Muscle of leg (tissue), 11 donors: ENCODE measurements around the gene UVRAG. TPM values are rescaled to one million over a fixed set of nuclear protein-coding genes. Genes with fewer than 3 reads are reported as not detected.

Experiments
- DNase-seq: peaks from one replicate; pipeline ENCODE4 v3.0.0; 2013
- H3K27ac ChIP-seq: one replicate; pipeline ENCODE4 v1.5.1; 2013; ENCODE audit warnings: mild to moderate bottlenecking, low read length, control low read depth
- H3K27me3 ChIP-seq: one replicate; pipeline ENCODE4 v1.6.1; 2013; ENCODE audit warnings: low read length; ENCODE audit not compliant: control insufficient read depth, insufficient read depth
- H3K36me3 ChIP-seq: one replicate; pipeline ENCODE4 v1.6.1; 2013; ENCODE audit warnings: low read length; ENCODE audit not compliant: control insufficient read depth, insufficient read depth
- H3K4me1 ChIP-seq: one replicate; pipeline ENCODE4 v1.6.1; 2013; ENCODE audit warnings: low read length; ENCODE audit not compliant: control insufficient read depth, insufficient read depth
- H3K4me3 ChIP-seq: one replicate; pipeline ENCODE4 v1.5.1; 2013; ENCODE audit warnings: low read length, control low read depth
- H3K9me3 ChIP-seq: replicated peaks from 2 replicates; pipeline ENCODE4 v1.6.1; 2013; ENCODE audit warnings: low read depth, low read length; ENCODE audit not compliant: control insufficient read depth
- WGBS: methylation state at CpG from one replicate; pipeline ENCODE4 v1.1.5; 2013; ENCODE audit warnings: missing lambda C conversion rate; ENCODE audit not compliant: insufficient coverage; 5-methylcytosine and 5-hydroxymethylcytosine counted together
- polyA plus RNA-seq, 8 donors: library from polyadenylated mRNA; unstranded; fragments of 120-200 nt; gene quantifications; one replicate each; pipeline versions ENCODE4 v1.2.1 to v1.2.3, GENCODE V29; 2013; ENCODE audit warnings: inconsistent platforms in 1 of 8, low replicate concordance in 1 of 8; ENCODE audit not compliant: insufficient read length in 8 of 8, insufficient read depth in 1 of 8
- total RNA-seq: library from RNA; stranded (reverse); fragments of 120-200 nt; gene quantifications from one replicate; pipeline ENCODE4 v1.2.4, GENCODE V29; 2013

UVRAG gene
- total and polyA plus RNA-seq, 9 donors: 8.1 to 10.2 (median 9.1) TPM

GRCh38 chr11:75944515-75944914 is 129.5 kb downstream of the UVRAG start:
- Histone ChIP-seq H3K4me3 (no peak overlapping the region), H3K36me3 (no peaks in the 10 kb centered on the region), H3K27ac (no peak overlapping the region), H3K9me3 (no peaks in the 10 kb centered on the region), H3K27me3 (no peaks in the 10 kb centered on the region), H3K4me1 (peaks cover 9% of the 10 kb centered on the region)
- no CpG with 5 or more reads among the region's 3 CpGs for WGBS
- no peak for DNase-seq

GRCh38 chr11:75945446-75945845 is 130.4 kb downstream of the UVRAG start:
- H3K4me3 ChIP-seq: no peak overlapping the region
- H3K36me3 ChIP-seq: no peaks in the 10 kb centered on the region
- H3K4me1 ChIP-seq: peaks cover 9% of the 10 kb centered on the region
- H3K27ac ChIP-seq: no peak overlapping the region
- no peaks in the 10 kb centered on the region for H3K27me3 ChIP-seq
- H3K9me3 ChIP-seq: no peaks in the 10 kb centered on the region
- no peak for DNase-seq
- 80% methylated on average over 1 of the region's 1 CpG for WGBS

- peaks cover 9% of the 10 kb centered on the region for H3K4me1 ChIP-seq
- no peaks in the 10 kb centered on the region for H3K9me3 ChIP-seq
- no peaks in the 10 kb centered on the region for H3K27me3 ChIP-seq
- no peak for DNase-seq
- no peak overlapping the region for H3K4me3 ChIP-seq
- WGBS: no CpG with 5 or more reads among the region's 2 CpGs
- H3K27ac ChIP-seq: no peak overlapping the region
- no peaks in the 10 kb centered on the region for H3K36me3 ChIP-seq
Measured at GRCh38 chr11:75945947-75946346, 130.9 kb downstream of the UVRAG start.

GRCh38 chr11:75946531-75947530 is 131.8 kb downstream of the UVRAG start:
- no peaks in the 10 kb centered on the region for H3K27me3 ChIP-seq
- no peaks in the 10 kb centered on the region for H3K36me3 ChIP-seq
- peak overlapping the region; percentile 8 for H3K27ac ChIP-seq
- no peak overlapping the region for H3K4me3 ChIP-seq
- no peaks in the 10 kb centered on the region for H3K9me3 ChIP-seq
- 100% methylated on average over 1 of the region's 8 CpGs for WGBS
- H3K4me1 ChIP-seq: peaks cover 9% of the 10 kb centered on the region
- DNase-seq: peak; percentile 91

GRCh38 chr11:75949023-75949672 is 134.1 kb downstream of the UVRAG start:
- 45% methylated on average over 4 of the region's 6 CpGs for WGBS
- peak overlapping the region; percentile 65 for H3K27ac ChIP-seq
- H3K27me3 ChIP-seq: no peaks in the 10 kb centered on the region
- H3K4me1 ChIP-seq: peaks cover 11% of the 10 kb centered on the region
- no peaks in the 10 kb centered on the region for H3K9me3 ChIP-seq
- no peaks in the 10 kb centered on the region for H3K36me3 ChIP-seq
- no peak overlapping the region for H3K4me3 ChIP-seq
- peak; percentile 93 for DNase-seq

GRCh38 chr11:75950141-75950540 is 135.1 kb downstream of the UVRAG start:
- Histone ChIP-seq H3K4me1 (peaks cover 11% of the 10 kb centered on the region), H3K27ac (no peak overlapping the region), H3K9me3 (no peaks in the 10 kb centered on the region), H3K36me3 (no peaks in the 10 kb centered on the region), H3K27me3 (no peaks in the 10 kb centered on the region), H3K4me3 (no peak overlapping the region)
- 100% methylated on average over 3 of the region's 6 CpGs for WGBS
- DNase-seq: no peak

GRCh38 chr11:75954039-75954438 is 139.0 kb downstream of the UVRAG start:
- no peaks in the 10 kb centered on the region for H3K36me3 ChIP-seq
- no peak overlapping the region for H3K27ac ChIP-seq
- H3K4me1 ChIP-seq: peaks cover 2% of the 10 kb centered on the region
- WGBS: no CpG with 5 or more reads among the region's 2 CpGs
- H3K9me3 ChIP-seq: no peaks in the 10 kb centered on the region
- no peaks in the 10 kb centered on the region for H3K27me3 ChIP-seq
- no peak for DNase-seq
- no peak overlapping the region for H3K4me3 ChIP-seq

GRCh38 chr11:75955443-75955842 is 140.4 kb downstream of the UVRAG start:
- DNase-seq: no peak
- Histone ChIP-seq H3K9me3 (no peaks in the 10 kb centered on the region), H3K36me3 (no peaks in the 10 kb centered on the region), H3K27ac (no peak overlapping the region), H3K4me1 (peaks cover 2% of the 10 kb centered on the region), H3K27me3 (no peaks in the 10 kb centered on the region), H3K4me3 (no peak overlapping the region)
- 94% methylated on average over 4 of the region's 5 CpGs for WGBS

- Histone ChIP-seq H3K9me3 (no peaks in the 10 kb centered on the region), H3K27ac (no peak overlapping the region), H3K4me1 (no peaks in the 10 kb centered on the region), H3K4me3 (no peak overlapping the region), H3K36me3 (no peaks in the 10 kb centered on the region), H3K27me3 (no peaks in the 10 kb centered on the region)
- no peak for DNase-seq
- WGBS: 80% methylated on average over 1 of the region's 2 CpGs
Measured at GRCh38 chr11:75959540-75959939, 144.5 kb downstream of the UVRAG start.

- 82% methylated on average over 2 of the region's 2 CpGs for WGBS
- Histone ChIP-seq H3K36me3 (no peaks in the 10 kb centered on the region), H3K4me3 (no peak overlapping the region), H3K9me3 (no peaks in the 10 kb centered on the region), H3K27ac (no peak overlapping the region), H3K4me1 (no peaks in the 10 kb centered on the region), H3K27me3 (no peaks in the 10 kb centered on the region)
- DNase-seq: peak; percentile 86
Measured at GRCh38 chr11:75964071-75964470, 149.1 kb downstream of the UVRAG start.
